HCT116 (cell line): ENCODE data around the gene ACTR1A. TPM values are rescaled to one million over a fixed set of nuclear protein-coding genes. Genes with fewer than 3 reads are reported as not detected.

ENCODE experiments used
- ATAC-seq: fragments of 200-7000 bp; cut with Tn5 transposase; 2 replicates; pipeline ENCODE4 v1.9.1; 2020; ENCODE audit warnings: mild to moderate bottlenecking, moderate library complexity
- BruUV-seq: library from RNA; stranded (reverse); fragments of 400-500 nt; replicated peaks from 2 replicates; lab custom pipeline; 2021; lab: Mats Ljungman, UMichigan
- CTCF ChIA-PET: fragments of 300-600 bp; sonication (Branson Sonifier 250); formaldehyde crosslinking; loops from one replicate; lab custom pipeline; 2021; ENCODE audit warnings: antibody characterized with exemption; lab: Charles Lee
- POLR2A ChIA-PET: fragments of 300-600, 350-600 bp; sonication (Branson Sonifier 250); formaldehyde crosslinking; loops from one replicate; lab custom pipeline; 2021; ENCODE audit warnings: antibody characterized with exemption; lab: Charles Lee
- RAD21 ChIA-PET, 2 experiments: fragments of 300-600 bp; sonication (Branson Sonifier 250); formaldehyde crosslinking; loops; one replicate each; lab custom pipeline; 2023; ENCODE audit warnings: low total read pairs in 2 of 2; ENCODE audit not compliant: uncharacterized antibody in 2 of 2, unreplicated experiment in 2 of 2, low non-redundant PET in 1 of 2; lab: Charles Lee
- DNase-seq: peaks from one replicate; pipeline ENCODE4 v3.0.0-alpha.2; 2010; ENCODE audit warnings: low read depth, low spot score
- H2AFZ ChIP-seq: fragments of 200-600 bp; shearing (Covaris generic), sonication (generic); 2 replicates; pipeline ENCODE4 v1.6.1; 2017; ENCODE audit warnings: low read depth, mixed run types, mixed read lengths, antibody characterized with exemption, low read length; ENCODE audit not compliant: poor library complexity, severe bottlenecking
- H3K27ac ChIP-seq: 2 replicates; pipeline ENCODE4 v1.5.1; 2012; ENCODE audit warnings: low read depth, low read length
- H3K27me3 ChIP-seq: fragments of 200-600 bp; sonication (generic); 2 replicates; pipeline ENCODE4 v1.6.1; 2016; ENCODE audit warnings: mixed run types, low read length, mixed read lengths; ENCODE audit not compliant: insufficient read depth
- H3K36me3 ChIP-seq, 2 experiments: fragments of 200-500 bp in 1 of 2; fragments of 200-600 bp in 1 of 2; sonication (Bioruptor generic) in 1 of 2; sonication (generic) in 1 of 2; 2 replicates each; pipeline versions ENCODE4 v1.5.1 to v1.6.1; 2014 to 2016; ENCODE audit warnings: low read length in 2 of 2, inconsistent platforms in 1 of 2, mixed read lengths in 1 of 2, mixed run types in 1 of 2; ENCODE audit not compliant: insufficient read depth in 2 of 2, control insufficient read depth in 1 of 2
- H3K4me1 ChIP-seq, 2 experiments: fragments of 200-600 bp in 1 of 2; sonication (generic) in 1 of 2; 2 replicates each; pipeline versions ENCODE4 v1.5.1 to v1.6.1; 2012 to 2017; ENCODE audit warnings: low read length in 2 of 2, inconsistent platforms in 1 of 2, mild to moderate bottlenecking in 1 of 2, mixed read lengths in 1 of 2, mixed run types in 1 of 2, moderate library complexity in 1 of 2; ENCODE audit not compliant: insufficient read depth in 2 of 2, control insufficient read depth in 1 of 2
- H3K4me2 ChIP-seq: fragments of 200-600 bp; sonication (generic); 2 replicates; pipeline ENCODE4 v1.6.1; 2017; ENCODE audit warnings: mixed run types, low read length, mixed read lengths
- H3K4me3 ChIP-seq, 2 experiments: fragments of 200-600 bp in 1 of 2; sonication (generic) in 1 of 2; replicated peaks in 1 of 2; 2 replicates each; pipeline ENCODE4 v1.5.1; 2011 to 2016; ENCODE audit warnings: low read length in 2 of 2, control low read depth in 1 of 2, low read depth in 1 of 2, mild to moderate bottlenecking in 1 of 2, mixed read lengths in 1 of 2, mixed run types in 1 of 2
- H3K79me2 ChIP-seq: fragments of 200-600 bp; sonication (generic); 2 replicates; pipeline ENCODE4 v1.6.1; 2017; ENCODE audit warnings: mild to moderate bottlenecking, mixed run types, low read length, moderate library complexity, mixed read lengths; ENCODE audit not compliant: insufficient read depth
- H3K9ac ChIP-seq: fragments of 200-600 bp; sonication (generic); 2 replicates; pipeline ENCODE4 v1.6.1; 2016; ENCODE audit warnings: low read length, mixed read lengths
- H3K9me2 ChIP-seq: fragments of 200-600 bp; sonication (generic), shearing (Covaris generic); 2 replicates; pipeline ENCODE4 v1.6.1; 2017; ENCODE audit warnings: mixed run types, mild to moderate bottlenecking, moderate library complexity; ENCODE audit not compliant: insufficient read depth
- H3K9me3 ChIP-seq, 2 experiments: fragments of 200-500 bp in 1 of 2; fragments of 200-600 bp in 1 of 2; sonication (Bioruptor generic) in 1 of 2; sonication (generic) in 1 of 2; 2 replicates each; pipeline ENCODE4 v1.6.1; 2014 to 2017; ENCODE audit warnings: low read length in 2 of 2, mixed read lengths in 2 of 2, inconsistent platforms in 1 of 2, low read depth in 1 of 2, mild to moderate bottlenecking in 1 of 2, mixed run types in 1 of 2, moderate library complexity in 1 of 2; ENCODE audit not compliant: control insufficient read depth in 1 of 2, insufficient read depth in 1 of 2
- H4K20me1 ChIP-seq: fragments of 200-600 bp; sonication (generic), shearing (Covaris generic); 2 replicates; pipeline ENCODE4 v1.6.1; 2017; ENCODE audit warnings: mixed run types, mild to moderate bottlenecking, moderate library complexity; ENCODE audit not compliant: insufficient read depth
- CEBPB ChIP-seq: IDR thresholded peaks from 2 replicates; pipeline ENCODE4 v1.6.1; 2012; ENCODE audit warnings: low read depth
- EGR1 ChIP-seq: IDR thresholded peaks from 2 replicates; pipeline ENCODE4 v1.6.1; 2012; ENCODE audit warnings: low read depth
- EZH2phosphoT487 ChIP-seq: fragments of 200-600 bp; IDR thresholded peaks from 2 replicates; pipeline ENCODE4 v1.6.1; 2018; ENCODE audit warnings: antibody characterized with exemption, borderline replicate concordance
- MAX ChIP-seq: IDR thresholded peaks from 2 replicates; pipeline ENCODE4 v1.6.1; 2012
- POLR2A ChIP-seq: IDR thresholded peaks from 2 replicates; pipeline ENCODE4 v1.7.0; 2011; ENCODE audit warnings: borderline replicate concordance; ENCODE audit not compliant: insufficient read depth, insufficient read length; ENCODE audit errors: extremely low read depth
- RAD21 ChIP-seq: IDR thresholded peaks from 2 replicates; pipeline ENCODE4 v1.6.1; 2012; ENCODE audit warnings: low read depth, mild to moderate bottlenecking
- SRF ChIP-seq: IDR thresholded peaks from 2 replicates; pipeline ENCODE4 v1.6.1; 2012; ENCODE audit warnings: low read depth
- ZFX ChIP-seq: fragments of 450-650 bp; IDR thresholded peaks from 2 replicates; pipeline ENCODE4 v1.6.1; 2017
- intact Hi-C: fragments of 100-400 bp; cut with micrococcal nuclease; formaldehyde crosslinking; loops from 2 replicates; pipeline ENCODE4 v1.10.0; 2022
- total RNA-seq: library from RNA; stranded (reverse); gene quantifications from one replicate; pipeline ENCODE4 v1.2.1, GENCODE V29; 2021; ENCODE audit not compliant: unreplicated experiment
- TF ChIP-seq, protein P1 (sequence below): IDR thresholded peaks from 2 replicates; pipeline ENCODE4 v1.6.1; 2011; ENCODE audit warnings: mild to moderate bottlenecking, low read length, moderate library complexity; ENCODE audit not compliant: insufficient replicate concordance; ENCODE audit errors: extremely low read depth

Gene ACTR1A
- total RNA-seq, 1 experiment from 2014 or later: 94.2 TPM

- H3K79me2 ChIP-seq: no peaks in the 10 kb centered on the region
- no peak for ATAC-seq
- no peaks in the 10 kb centered on the region for H3K4me1 ChIP-seq
- H3K4me3 ChIP-seq: no peak overlapping the region
- TSS peak; percentile 34 for BruUV-seq
- ChIA-PET POLR2A (interaction anchor here (1.0 kb wide), 1 partner anchor 81 kb away, joined by 3 read pairs; the partner anchor contains the start of gene NFKB2), RAD21 (no interaction called here), CTCF (interaction anchor here (4.1 kb wide), 1 partner anchor 246 kb away, joined by 43 read pairs; no protein-coding TSS in a partner anchor)
- H3K9ac ChIP-seq: no peak overlapping the region
- no peaks in the 10 kb centered on the region for H3K9me3 ChIP-seq
- H3K27ac ChIP-seq: no peak overlapping the region
- no peak overlapping the region for H2AFZ ChIP-seq
- no peak overlapping the region for H3K4me2 ChIP-seq
- H4K20me1 ChIP-seq: no peaks in the 10 kb centered on the region
- intact Hi-C loops: no loop called here
- no peak for DNase-seq
- H3K27me3 ChIP-seq: no peaks in the 10 kb centered on the region
- no peak for TF ChIP-seq RAD21
- no peak for TF ChIP-seq POLR2A
- TF ChIP-seq MAX: no peak
- no peak for TF ChIP-seq SRF
- no peak for TF ChIP-seq EZH2phosphoT487
- TF ChIP-seq, protein P1, sequence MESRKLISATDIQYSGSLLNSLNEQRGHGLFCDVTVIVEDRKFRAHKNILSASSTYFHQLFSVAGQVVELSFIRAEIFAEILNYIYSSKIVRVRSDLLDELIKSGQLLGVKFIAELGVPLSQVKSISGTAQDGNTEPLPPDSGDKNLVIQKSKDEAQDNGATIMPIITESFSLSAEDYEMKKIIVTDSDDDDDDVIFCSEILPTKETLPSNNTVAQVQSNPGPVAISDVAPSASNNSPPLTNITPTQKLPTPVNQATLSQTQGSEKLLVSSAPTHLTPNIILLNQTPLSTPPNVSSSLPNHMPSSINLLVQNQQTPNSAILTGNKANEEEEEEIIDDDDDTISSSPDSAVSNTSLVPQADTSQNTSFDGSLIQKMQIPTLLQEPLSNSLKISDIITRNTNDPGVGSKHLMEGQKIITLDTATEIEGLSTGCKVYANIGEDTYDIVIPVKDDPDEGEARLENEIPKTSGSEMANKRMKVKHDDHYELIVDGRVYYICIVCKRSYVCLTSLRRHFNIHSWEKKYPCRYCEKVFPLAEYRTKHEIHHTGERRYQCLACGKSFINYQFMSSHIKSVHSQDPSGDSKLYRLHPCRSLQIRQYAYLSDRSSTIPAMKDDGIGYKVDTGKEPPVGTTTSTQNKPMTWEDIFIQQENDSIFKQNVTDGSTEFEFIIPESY: no peak
- TF ChIP-seq EGR1: no peak
- no peak for TF ChIP-seq ZFX
- TF ChIP-seq CEBPB: no peak
- peaks cover 11 to 28% of the 10 kb centered on the region in 2 experiments; a peak in 3 of 4 replicates for H3K36me3 ChIP-seq
- no peaks in the 10 kb centered on the region for H3K9me2 ChIP-seq
These were observed 25.9 kb downstream of the ACTR1A start for GRCh38 chr10:102476466-102477141.
